GM18858 (cell line): ENCODE measurements around the gene PDZD4.
"Not testable (repeated sequence)": the region's sequence is repeated elsewhere in the genome, so short reads cannot be mapped to it uniquely, and the experiment has no call there.

Experiments
- ATAC-seq: cut with Tn5 transposase; IDR thresholded peaks from one replicate; pipeline ENCODE4 v1.9.1; 2021; ENCODE audit not compliant: unreplicated experiment

Gene PDZD4

DNA sequence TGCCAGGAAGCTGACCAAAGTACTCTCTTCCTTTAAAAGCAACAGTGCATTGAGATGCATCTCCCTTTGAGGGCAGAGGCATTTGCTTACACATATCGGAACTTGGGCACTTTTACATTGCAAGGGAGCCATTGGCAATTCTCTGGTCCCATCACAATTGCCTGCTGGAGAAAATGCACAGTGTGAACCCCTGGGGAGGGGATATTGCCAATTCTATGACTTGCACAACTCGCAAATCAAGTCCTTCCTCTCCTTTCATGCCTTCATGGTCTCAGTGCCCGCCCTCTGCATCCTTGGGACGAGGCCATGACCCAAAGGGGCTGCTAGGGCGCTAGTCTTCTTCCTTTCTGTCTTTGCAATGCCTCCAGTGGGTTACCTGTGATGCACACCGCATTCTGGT lies 14.9 kb upstream of the PDZD4 start:
- no peak for ATAC-seq

DNA sequence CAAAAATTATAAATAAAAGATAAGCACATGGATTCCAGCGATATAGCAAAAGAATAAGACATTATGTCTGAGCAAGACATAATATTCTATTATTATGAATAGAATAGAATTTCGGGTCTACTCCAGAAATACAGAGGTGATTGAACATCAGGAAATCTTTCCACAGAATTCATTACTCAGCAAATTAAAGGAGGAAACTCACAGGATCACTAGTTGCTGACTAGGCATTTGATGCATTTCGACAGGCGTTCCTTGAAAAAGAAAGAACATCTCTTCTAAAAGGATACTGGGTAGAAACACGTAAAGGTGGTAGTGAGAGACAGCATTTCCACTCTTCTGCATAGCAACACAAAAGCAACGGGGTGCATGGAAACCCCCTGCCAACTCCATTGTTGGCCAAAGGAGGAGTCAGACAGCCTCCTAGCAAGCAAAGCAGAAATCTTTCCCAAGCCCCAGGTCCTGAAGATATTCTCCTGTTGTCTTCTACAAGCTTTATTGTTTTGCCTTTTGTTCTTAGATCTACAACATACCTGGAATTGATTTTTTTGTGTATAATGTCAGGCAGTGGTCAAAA lies 14.3 kb upstream of the PDZD4 start:
- ATAC-seq: no peak

DNA sequence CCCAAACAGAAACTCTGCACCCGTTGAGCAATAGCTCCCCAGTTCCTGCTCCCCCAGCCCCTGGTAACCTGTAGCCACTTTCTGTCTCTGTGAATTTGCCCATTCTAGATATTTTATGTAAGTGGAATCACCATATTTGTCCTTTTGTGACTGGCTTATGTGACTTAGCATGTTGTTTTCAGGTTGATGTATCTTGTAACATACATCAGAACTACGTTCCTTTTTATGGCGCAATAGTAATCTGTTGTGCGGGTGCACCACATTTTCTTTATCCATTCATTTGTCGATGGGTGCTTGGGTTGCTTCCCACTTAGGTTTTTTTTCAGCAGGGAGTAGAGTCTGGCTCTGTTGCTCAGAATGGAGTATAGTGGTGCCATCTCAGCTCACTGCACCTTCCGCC lies 6.6 kb upstream of the PDZD4 start:
- ATAC-seq: no peak

DNA sequence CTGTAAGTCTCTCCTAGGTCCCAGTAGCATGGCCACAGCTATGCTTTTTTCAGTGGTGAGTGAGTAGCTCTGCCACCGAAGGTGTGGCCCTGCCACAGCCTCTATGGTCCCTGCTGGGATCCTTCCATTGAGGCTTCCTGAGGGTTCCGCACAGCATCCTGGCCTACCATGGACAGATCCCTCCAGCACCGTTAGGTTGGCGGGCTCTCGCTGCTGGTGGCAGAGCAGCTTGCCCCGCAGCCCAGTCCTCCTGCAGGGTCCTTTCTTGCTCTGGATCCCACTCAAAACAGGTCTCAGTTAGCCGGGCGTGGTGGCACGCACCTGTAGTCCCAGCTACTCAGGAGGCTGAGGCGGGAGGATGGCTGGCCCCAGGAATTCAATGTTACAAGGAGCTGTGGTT lies 2.4 kb upstream of the PDZD4 start:
- ATAC-seq: no peak

DNA sequence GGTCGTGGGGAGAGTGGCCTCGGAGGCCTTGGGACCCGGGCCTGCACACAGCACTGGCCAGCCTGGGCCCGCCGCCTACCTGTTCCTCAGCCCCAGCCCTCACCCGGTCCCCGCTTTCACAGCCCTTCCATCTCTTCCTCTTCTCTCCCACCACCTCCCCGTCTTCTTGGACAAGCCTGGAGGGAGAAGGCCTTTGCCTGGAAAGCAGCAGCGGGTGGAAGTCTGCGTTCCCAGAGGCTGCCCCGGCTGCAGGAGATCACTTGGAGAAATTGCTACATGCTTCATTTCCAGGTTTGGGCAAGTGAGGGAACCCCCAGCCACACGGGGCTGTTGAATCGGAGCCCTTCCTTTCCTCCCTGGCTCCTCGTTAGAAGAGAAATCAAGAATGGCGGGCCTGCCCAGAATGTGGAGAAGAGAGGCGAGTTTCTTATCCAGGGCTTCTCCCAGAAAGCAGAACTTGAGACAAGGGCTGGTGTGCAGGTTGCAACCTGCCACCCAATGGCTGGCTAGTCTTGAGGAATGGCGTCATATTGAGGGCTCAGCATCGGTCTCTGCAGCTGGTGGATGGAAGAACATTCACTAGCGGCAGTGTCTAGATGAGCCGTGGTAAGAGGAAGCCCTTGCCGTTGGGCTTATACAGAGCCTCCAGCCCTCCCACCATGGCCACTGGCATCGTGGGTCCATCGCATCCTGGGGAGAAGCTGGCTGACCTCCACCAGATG lies 1.2 kb upstream of the PDZD4 start:
- no peak for ATAC-seq

DNA sequence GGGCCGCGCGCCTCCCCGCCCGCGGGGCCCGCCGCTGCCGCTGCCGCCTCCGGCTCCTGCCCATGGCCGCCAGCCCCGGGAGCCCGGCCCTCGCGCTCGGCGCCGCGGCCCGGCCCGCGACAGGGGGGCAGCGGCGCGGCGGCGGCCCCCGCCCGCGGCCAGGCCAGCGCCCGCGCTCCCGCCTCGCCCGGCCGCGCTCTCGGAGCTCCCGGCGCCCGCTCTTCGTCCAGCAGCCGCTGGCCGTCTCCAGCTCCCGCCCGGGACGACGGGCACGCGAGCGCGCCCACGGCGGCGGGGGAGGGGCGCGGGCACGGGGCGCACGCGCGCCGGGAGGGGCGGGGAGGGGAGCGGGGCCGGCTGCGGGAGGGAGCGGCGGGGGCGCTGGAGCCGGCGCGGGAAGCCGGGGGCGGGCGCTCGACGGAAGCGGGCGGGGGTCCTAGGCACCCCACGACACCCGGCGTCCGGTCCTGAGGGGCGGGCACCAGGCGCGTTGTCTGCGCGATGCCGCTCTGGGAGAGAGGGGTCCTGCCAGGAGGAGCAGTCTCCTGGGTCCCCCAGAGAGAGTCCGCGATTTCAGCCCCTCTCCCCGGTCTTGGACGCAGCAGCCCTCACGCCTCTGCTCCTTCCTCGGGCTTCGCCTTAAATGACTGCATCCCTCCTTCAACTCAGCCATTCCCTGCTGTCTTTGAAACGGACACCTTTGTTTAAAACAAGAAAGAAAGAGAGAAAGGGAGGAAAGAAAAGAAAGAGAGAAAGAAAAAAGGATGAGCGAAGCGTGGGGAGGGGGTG lies 490 bp upstream of the PDZD4 start:
- ATAC-seq: no peak

DNA sequence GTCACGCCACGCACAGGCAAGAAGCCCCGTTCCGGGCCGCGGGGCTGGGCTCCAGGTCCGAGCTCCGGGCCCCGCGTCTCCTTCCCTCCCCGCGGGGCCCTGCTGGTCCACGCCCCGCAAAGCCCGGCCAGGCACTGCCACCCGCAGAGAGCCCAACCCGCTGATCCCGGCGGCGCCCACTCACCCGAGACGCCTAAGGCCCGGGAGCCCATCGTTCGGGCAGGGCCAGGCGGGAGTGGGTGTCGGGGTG lies 870 bp downstream of the PDZD4 start:
- no peak for ATAC-seq

DNA sequence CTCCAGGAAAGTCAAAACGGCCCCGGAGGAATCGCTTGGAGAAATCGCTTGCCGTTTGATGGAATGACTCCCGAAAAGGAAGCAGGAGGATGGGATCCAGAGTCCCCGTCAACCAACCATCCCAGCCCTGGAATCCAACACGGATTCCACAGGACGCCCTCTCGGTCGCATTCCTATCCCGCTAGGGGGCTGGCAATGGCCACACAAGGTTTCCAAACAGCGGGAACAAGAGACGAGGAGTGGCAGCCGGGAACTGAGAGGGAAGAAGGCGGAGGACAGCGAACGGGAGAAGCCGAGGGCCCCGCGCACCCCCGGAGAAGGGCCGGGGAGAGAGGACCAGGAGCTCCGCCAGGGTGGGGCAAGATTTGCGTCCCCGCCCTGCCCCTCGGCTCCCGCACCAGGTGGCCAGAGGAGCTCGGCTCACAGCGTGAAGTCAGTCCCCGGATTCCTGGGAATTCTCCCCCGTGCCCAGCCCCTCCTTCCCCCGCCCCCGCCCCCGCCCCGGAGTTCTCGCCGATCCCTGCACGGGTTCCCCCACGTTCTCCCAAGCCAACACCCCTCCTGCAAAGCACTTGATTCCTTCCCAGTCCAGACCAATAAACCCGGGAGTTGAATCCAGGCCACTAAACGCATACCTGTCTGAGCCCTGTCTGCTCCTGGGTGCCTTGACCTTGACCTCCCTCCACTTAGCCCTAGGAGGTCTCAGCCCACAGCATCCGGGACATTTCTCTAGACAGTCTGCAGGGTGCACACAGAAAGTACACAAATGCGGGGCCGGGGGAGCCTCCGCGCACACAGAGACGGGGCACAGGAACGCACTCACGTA lies 1.4 kb downstream of the PDZD4 start:
- no peak for ATAC-seq

DNA sequence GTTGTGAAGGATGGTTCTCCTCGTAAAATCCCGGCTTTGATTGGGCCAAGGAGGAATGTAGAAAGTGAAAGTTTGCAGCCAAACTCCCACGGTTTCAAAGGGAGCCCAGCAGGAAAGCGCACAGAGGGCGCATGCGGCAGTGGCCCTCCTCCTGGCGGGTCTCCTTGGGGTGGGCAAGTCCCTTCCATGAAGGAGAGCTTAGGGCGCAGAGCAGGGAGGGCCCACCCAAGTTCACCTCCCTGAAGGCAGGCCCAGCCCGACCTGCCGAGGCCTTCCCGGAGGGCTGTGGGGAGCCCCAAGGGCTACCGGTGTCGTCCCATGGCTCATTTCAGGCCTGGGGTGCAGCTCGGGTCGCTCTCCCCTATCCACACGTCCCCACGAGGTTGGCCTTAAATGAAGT lies 2.0 kb downstream of the PDZD4 start:
- no peak for ATAC-seq

DNA sequence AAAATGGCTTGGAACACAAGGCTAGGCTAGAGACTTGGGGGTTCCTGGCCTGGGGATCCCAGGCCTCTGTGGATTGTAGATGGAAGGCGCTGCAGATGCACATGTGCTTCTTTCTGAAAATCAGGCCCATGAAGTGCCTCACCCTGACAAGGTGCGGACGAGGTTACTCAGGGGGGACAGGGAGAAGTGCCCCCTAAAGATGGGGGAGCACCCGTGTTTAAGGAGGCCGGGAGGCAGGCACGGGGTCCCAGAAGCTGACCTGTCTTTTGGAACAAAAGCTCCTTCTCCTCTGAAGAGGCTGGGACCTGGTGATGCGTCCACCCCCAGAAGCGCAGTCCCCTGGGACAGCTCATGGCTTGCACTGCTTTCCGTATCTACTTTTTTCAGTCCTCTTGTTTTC lies 2.4 kb downstream of the PDZD4 start:
- no peak for ATAC-seq

DNA sequence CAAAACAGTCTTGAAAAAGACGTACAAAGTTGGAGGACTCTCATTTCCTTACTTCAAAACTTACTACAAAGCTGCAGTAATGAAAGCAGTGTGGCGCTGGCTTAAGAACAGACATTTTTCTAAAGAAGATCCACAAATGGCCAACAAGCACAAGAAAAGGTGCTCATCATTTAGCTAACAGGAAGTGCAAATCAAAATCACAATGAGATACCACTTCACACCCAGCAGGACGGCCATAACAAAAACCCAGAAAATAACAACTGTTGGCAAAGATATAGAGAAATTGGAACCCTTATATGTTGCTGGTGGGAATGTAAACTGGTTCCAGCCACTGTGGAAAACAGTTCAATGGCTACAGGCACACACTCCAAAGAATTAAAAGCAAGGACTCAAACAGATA lies 3.3 kb downstream of the PDZD4 start:
- ATAC-seq: no peak

DNA sequence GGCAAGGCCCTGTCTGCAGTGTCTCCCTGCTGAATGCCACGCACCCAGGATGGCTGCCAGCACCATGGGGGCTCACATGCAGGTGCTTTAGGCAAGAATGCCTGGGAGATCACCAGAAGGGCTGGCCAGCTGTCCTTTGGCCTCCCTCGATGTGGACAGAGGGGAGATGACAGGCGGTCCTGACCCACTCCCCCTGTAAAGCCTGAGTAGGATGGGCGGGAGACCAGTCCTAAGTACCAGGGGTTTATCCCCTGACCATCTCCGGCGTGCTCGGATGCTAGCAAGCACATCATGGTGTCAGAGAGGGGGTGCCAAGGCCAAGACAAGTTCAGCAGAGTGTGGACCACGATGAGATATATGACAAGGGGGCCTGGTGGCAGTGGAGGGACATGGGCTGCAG lies 5.3 kb downstream of the PDZD4 start:
- ATAC-seq: no peak

DNA sequence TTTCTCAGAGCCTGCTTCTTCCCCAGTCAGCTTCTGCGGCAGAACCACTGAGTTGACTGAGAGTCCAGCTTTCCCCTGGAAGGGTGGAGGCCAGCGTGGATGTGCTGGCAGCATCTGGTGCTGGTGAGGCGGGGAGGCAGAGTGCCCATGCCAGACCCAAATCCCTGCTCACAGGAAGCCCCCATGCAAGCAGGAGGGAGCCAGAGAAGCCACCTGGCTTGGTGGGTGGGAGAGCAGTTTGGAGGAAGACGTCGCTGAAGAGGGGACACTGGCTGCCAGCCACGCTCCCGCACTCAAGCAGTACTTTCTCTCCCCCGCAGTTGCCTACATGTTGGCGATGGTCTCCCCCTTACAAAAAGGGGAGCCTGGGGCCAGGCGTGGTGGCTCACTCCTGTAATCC lies 6.0 kb downstream of the PDZD4 start:
- no peak for ATAC-seq

DNA sequence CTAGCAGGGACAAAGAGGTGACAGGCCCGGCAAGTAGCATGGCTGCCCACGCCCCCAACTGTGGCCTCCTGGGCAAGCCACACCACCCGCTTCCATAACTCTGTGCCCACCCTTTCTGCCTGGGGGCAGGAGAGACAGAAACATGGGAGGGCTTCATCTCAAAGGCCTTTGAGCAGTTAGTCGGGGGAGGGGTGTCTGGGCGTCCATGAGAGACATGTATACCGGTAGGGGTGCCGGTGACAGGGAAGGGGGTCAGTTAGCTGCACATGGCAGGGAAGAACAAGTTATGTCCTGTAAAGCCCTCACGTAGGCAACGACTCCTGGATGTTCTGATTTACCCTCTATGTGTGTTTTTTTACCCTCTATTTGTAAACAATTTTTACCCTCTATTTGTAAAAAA lies 9.3 kb downstream of the PDZD4 start:
- ATAC-seq: no peak

DNA sequence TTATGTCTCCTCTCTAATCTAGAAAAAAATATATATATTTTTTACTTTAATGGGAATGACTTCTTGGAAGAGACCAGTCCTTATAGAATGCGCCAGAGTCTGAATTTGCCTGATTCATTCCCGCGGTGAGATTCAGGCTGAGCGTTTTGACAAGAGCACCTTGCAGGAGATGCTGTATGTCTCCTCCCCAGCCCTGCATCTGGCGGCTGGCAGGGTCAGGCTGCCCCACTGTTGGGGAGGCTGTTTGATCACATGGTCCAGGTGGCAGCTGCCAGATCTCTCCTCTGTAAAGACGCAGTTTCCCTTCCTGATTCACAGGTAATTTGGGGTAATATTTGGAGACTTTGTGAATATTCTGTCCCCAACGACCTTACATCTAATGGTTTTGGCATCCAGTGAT lies 9.7 kb downstream of the PDZD4 start:
- ATAC-seq: no peak

DNA sequence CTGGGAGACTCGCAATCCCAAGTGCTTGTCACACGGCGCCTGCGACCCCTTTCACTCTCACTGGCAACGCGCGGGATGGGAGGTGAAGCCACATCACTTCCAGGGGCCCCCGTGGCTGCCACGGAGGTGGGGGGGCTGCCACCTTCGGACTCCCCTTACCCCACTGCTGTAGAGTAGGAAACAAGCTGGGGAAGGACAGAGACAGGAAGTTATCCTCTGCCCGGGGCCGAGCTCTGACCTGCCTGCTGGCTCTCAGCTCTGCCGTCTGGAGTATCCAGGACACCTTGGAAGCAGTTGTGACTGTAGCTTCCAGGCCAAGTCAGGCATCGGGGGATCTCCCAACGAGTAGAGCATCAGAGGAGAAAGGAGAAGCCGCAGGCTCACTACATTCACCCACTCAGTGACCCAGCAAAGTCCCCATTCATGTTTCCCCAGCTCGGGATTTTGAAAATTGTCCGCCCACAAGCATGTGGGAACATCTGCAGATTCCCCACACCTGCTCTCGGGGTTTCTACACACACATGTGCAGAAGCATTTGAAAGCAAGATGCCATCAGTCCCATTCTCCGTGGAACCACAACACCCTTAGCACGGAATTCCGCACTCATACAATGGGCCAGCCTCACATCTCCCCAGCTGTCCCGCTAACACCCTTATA lies 10.8 kb downstream of the PDZD4 start:
- ATAC-seq: no peak

DNA sequence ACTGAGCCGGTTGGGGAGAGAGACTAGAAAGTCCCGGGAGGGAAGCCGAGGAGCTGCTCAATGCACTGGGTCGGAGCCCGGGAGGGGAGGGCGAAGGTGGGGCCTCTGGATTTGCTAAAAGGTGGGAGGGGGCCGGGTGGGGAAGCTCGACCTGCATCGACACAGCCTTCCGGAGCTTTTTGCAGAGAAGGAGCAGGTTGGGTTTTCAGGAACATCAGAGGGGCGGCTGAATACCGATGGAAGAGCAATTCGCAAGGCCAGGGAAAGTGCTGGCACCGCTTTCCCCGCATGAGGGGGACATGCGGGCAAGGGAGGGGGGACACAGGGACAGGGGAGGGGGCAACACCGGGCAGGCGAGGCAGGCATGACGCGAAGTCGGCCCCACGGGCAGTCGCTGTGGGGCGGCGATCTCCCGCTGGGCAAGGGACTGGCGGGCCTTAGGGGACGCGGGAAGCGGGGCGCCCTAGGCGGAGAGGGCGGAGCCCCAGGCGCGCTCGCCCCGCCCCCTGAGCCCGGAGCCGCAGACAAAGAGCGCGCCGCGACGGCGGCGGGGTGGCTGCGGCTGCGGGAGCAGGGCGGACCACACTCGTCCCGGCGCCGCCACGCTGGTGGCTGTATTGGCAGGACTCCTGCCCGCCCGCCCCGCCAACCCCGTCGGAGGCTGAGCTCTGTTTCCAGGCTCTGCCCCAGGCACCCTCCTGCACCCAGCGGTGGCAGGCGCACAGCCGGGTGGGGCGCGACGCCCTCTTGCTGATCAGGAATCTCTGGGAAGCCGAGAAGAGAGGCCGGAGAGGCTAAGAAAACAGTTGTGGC lies 11.6 kb downstream of the PDZD4 start:
- ATAC-seq: no peak

DNA sequence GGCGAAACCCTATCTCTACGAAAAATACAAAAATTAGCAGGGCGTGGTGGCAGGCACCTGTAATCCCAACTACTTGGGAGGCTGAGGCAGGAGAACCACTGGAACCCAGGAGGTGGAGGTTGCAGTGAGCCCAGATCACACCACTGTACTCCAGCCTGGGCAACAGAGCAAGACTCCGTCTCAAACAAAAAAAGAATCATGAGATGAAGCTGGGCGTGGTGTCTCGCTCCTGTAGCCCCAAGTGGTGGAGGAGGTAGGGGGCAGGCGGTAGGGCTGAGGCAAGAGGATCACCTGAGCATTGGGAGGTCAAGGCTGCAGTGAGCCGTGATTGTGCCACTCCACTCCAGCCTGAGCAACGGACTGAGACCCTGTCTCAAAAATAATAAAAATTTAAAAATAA lies 12.3 kb downstream of the PDZD4 start:
- ATAC-seq: not testable (repeated sequence)

DNA sequence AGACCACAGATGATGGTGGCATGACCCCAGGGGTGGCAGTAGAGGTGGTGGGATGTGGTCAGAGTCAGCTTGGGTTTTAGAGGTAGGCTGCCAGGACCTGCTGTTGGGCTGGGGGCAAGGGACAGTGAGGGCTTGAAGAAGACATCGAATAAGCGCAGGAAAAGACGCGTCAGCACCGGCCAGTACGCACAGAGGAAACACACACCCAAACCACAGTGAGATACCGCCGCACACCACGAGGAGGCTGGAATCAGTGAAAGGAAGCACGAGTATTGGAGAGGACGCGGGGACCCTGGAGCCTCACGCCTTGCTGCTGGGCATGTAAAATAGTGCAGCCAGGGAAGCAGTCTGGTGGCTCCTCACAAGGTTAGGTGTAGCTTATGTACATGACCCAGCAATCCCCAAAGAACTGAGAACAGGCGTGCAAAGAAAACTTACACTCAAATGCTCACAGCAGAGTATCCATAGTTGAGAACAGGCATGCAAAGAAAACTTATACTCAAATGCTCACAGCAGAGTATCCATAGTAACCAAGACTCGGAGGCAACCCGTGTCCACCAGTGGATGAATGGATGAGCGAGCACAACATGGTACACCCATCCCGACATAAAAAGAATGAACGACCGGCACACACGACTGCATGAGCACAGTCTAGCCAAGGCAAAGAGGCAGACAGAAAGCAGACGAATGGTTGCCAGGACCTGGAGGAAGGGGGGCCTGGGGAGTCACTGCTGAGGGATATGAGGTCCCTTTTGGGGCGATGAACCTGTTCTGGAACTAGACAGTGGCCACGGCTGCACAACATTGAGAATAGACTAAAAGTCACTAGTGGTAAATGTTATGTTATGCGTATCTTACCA lies 13.3 kb downstream of the PDZD4 start:
- ATAC-seq: no peak
